DOHH2 (cell line): ENCODE data around the gene TMEM141.

Experiments
- EZH2phosphoT487 ChIP-seq: fragments of 200-600 bp; sonication (generic); IDR thresholded peaks from 2 replicates; pipeline ENCODE4 v1.6.1; 2017; ENCODE audit warnings: borderline replicate concordance, mild to moderate bottlenecking, antibody characterized with exemption, low read length, moderate library complexity, mixed read lengths
- TF ChIP-seq, protein P1 (sequence below): fragments of 200-600 bp; sonication (generic); IDR thresholded peaks from one replicate; pipeline ENCODE4 v1.5.1; 2014; ENCODE audit warnings: antibody characterized with exemption, mild to moderate bottlenecking, low read depth, low read length; ENCODE audit not compliant: poor library complexity, severe bottlenecking

GRCh38 chr9:136831720-136832104, 40.6 kb downstream of the TMEM141 start:
- TF ChIP-seq, protein P1, sequence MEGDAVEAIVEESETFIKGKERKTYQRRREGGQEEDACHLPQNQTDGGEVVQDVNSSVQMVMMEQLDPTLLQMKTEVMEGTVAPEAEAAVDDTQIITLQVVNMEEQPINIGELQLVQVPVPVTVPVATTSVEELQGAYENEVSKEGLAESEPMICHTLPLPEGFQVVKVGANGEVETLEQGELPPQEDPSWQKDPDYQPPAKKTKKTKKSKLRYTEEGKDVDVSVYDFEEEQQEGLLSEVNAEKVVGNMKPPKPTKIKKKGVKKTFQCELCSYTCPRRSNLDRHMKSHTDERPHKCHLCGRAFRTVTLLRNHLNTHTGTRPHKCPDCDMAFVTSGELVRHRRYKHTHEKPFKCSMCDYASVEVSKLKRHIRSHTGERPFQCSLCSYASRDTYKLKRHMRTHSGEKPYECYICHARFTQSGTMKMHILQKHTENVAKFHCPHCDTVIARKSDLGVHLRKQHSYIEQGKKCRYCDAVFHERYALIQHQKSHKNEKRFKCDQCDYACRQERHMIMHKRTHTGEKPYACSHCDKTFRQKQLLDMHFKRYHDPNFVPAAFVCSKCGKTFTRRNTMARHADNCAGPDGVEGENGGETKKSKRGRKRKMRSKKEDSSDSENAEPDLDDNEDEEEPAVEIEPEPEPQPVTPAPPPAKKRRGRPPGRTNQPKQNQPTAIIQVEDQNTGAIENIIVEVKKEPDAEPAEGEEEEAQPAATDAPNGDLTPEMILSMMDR: no peak
- no peak for TF ChIP-seq EZH2phosphoT487
